Heart left ventricle (tissue), 13 donors: ENCODE data around the gene DMBX1.

Source experiments
- CTCF ChIP-seq, 12 donors: fragments of 200-600 bp; sonication (generic) in 4 of 12; IDR thresholded peaks; one replicate each; pipeline versions ENCODE4 v1.5.0 to v1.8.0; 2018 to 2022; ENCODE audit warnings: antibody characterized with exemption in 12 of 12, mild to moderate bottlenecking in 5 of 12
- POLR2A ChIP-seq, 2 donors: fragments of 450-650 bp; IDR thresholded peaks; one replicate each; pipeline ENCODE4 v1.6.1; 2017; ENCODE audit warnings: antibody characterized with exemption in 2 of 2, mild to moderate bottlenecking in 2 of 2, moderate library complexity in 2 of 2
- donor health status: ischemic (EF 13 %, LVEDD 7.1; RV severe dilation, severe dysfunction).
- donor health status: DM: no; HTN: yes; CAD: no.
- donor health status: DM: no; HTN: no; CAD: no.
- donor health status: ischemic (EF 25% LVEDD 6.9; RV normal size, moderate dysfunction).
- donor health status: ischemic (EF 25% LVEDD 5.7; RV mildly dilated, moderate dysfunction).
- donor health status: ischemic (EF 35%, LVEDD 5.7; RV mildly dilated, moderate dysfunction).
- donor health status: nonischemic (EF 11% LVEDD 7.7; RV severe dilation, severe dysfunction).
- donor health status: DM: yes; HTN: yes; CAD: no.
- donor health status: PGD.
- donor health status: ischemic (EF 29% LVEDD 5.4; RV normal size, mild dysfunction).
- donor health status: nonischemic (EF 23%, LVEDD 6.1; RV moderate dilation, normal function).

- TF ChIP-seq CTCF (IDR thresholded peaks at IDR 0.05) = no peak
- TF ChIP-seq POLR2A (IDR thresholded peaks at IDR 0.05) = no peak
Measured at GRCh38 chr1:46456411-46456963, 33.1 kb upstream of the DMBX1 start.
